CD8-positive, alpha-beta memory T cell (primary cell): ENCODE data around the gene PSMB2. TPM values are rescaled to one million over a fixed set of nuclear protein-coding genes. Genes with fewer than 3 reads are reported as not detected.

Source experiments
- CTCF ChIA-PET: fragments of 350-600 bp; sonication (Branson Sonifier 250); formaldehyde crosslinking; loops from one replicate; lab custom pipeline; 2021; ENCODE audit warnings: antibody characterized with exemption; lab: Charles Lee
- POLR2A ChIA-PET: fragments of 350-600 bp; sonication (Branson Sonifier 250); formaldehyde crosslinking; loops from one replicate; lab custom pipeline; 2021; ENCODE audit warnings: antibody characterized with exemption; lab: Charles Lee
- DNase-seq, 5 donors: peaks; one replicate each; pipeline versions ENCODE4 v3.0.0 to v3.0.0-alpha.2; 2020 to 2022; ENCODE audit warnings: mixed read lengths in 1 of 5
- H3K27ac ChIP-seq: one replicate; pipeline ENCODE4 v1.7.0; 2013; ENCODE audit warnings: low read depth, mild to moderate bottlenecking, low read length, moderate library complexity
- H3K27me3 ChIP-seq: 2 replicates; pipeline ENCODE4 v1.7.0; 2013; ENCODE audit warnings: low read length, mild to moderate bottlenecking; ENCODE audit not compliant: insufficient read depth, poor library complexity, severe bottlenecking
- H3K36me3 ChIP-seq: 2 replicates; pipeline ENCODE4 v1.7.0; 2013; ENCODE audit warnings: mild to moderate bottlenecking, low read length, moderate library complexity; ENCODE audit not compliant: insufficient read depth
- H3K4me1 ChIP-seq: 2 replicates; pipeline ENCODE4 v1.7.0; 2013; ENCODE audit warnings: mild to moderate bottlenecking, low read length, moderate library complexity; ENCODE audit not compliant: insufficient read depth
- H3K4me3 ChIP-seq: 2 replicates; pipeline ENCODE4 v1.7.0; 2013; ENCODE audit warnings: mild to moderate bottlenecking, low read length
- H3K9me3 ChIP-seq: 2 replicates; pipeline ENCODE4 v1.7.0; 2013; ENCODE audit warnings: mild to moderate bottlenecking, low read length
- H3K27ac Mint-ChIP-seq, 8 donors: one replicate each; pipeline ENCODE4 v1.8.0; 2020 to 2021; ENCODE audit warnings: mixed read lengths in 8 of 8, mild to moderate bottlenecking in 6 of 8, inconsistent platforms in 3 of 8, moderate library complexity in 3 of 8
- H3K27me3 Mint-ChIP-seq, 2 donors: one replicate each; pipeline ENCODE4 v1.8.0; 2020 to 2021; ENCODE audit warnings: mixed read lengths in 2 of 2, mild to moderate bottlenecking in 1 of 2, moderate library complexity in 1 of 2
- H3K36me3 Mint-ChIP-seq, 3 donors: one replicate each; pipeline ENCODE4 v1.8.0; 2020 to 2021; ENCODE audit warnings: mixed read lengths in 3 of 3, inconsistent platforms in 1 of 3, mild to moderate bottlenecking in 1 of 3
- H3K4me1 Mint-ChIP-seq, 3 donors: one replicate each; pipeline ENCODE4 v1.8.0; 2020 to 2021; ENCODE audit warnings: mixed read lengths in 3 of 3, inconsistent platforms in 1 of 3, mild to moderate bottlenecking in 1 of 3
- H3K4me3 Mint-ChIP-seq, 7 donors: one replicate each; pipeline ENCODE4 v1.8.0; 2020 to 2021; ENCODE audit warnings: mixed read lengths in 7 of 7, mild to moderate bottlenecking in 6 of 7, moderate library complexity in 4 of 7, inconsistent platforms in 2 of 7
- H3K9me3 Mint-ChIP-seq, 5 donors: one replicate each; pipeline ENCODE4 v1.8.0; 2020 to 2022; ENCODE audit warnings: mixed read lengths in 5 of 5, mild to moderate bottlenecking in 3 of 5, moderate library complexity in 2 of 5, inconsistent platforms in 1 of 5
- polyA plus RNA-seq: library from polyadenylated mRNA; unstranded; fragments of 300-500 nt; fragmentation: Illumina TruSeq; gene quantifications from one replicate; pipeline ENCODE4 v1.2.3, GENCODE V29; 2021
- total RNA-seq, 2 experiments: library from RNA; stranded (reverse); gene quantifications; one replicate each; pipeline ENCODE4 v1.2.3, GENCODE V29; 2021

The PSMB2 gene
- total and polyA plus RNA-seq, 3 experiments from 2014 or later, result 87.0 to 119 (median 117) TPM

GRCh38 chr1:35563166-35563565 lies 78.2 kb downstream of the PSMB2 start:
- Mint-ChIP-seq H3K36me3 (peaks cover 0 to 48% (median 5%) of the 10 kb centered on the region in 3 donors), H3K27ac (peak overlapping the region in 3 of 8 donors; percentile 36 to 88 (median 38)), H3K4me3 (no peak overlapping the region), H3K4me1 (peaks cover 21 to 48% (median 36%) of the 10 kb centered on the region in 3 donors), H3K9me3 (no peaks in the 10 kb centered on the region), H3K27me3 (no peaks in the 10 kb centered on the region)
- Histone ChIP-seq H3K27ac (no peak overlapping the region), H3K4me3 (no peak overlapping the region), H3K4me1 (peaks cover 10% of the 10 kb centered on the region), H3K27me3 (no peaks in the 10 kb centered on the region), H3K36me3 (no peaks in the 10 kb centered on the region), H3K9me3 (no peaks in the 10 kb centered on the region)
- CTCF ChIA-PET, result interaction anchor here (1.4 to 2.4 kb wide), 3 partner anchors 8 to 164 kb away, joined by 4 to 18 read pairs (median 5); no protein-coding TSS in a partner anchor
- POLR2A ChIA-PET, result no interaction called here
- DNase-seq, result no peak

- Histone ChIP-seq H3K27me3 (no peaks in the 10 kb centered on the region), H3K4me3 (no peak overlapping the region), H3K27ac (no peak overlapping the region), H3K4me1 (peaks cover 12% of the 10 kb centered on the region), H3K36me3 (no peaks in the 10 kb centered on the region), H3K9me3 (no peaks in the 10 kb centered on the region)
- CTCF ChIA-PET, result interaction anchor here (0.9 to 2.4 kb wide), 6 partner anchors 9 to 213 kb away, joined by 3 to 18 read pairs (median 4); no protein-coding TSS in a partner anchor
- H3K9me3 Mint-ChIP-seq, result no peaks in the 10 kb centered on the region
- H3K27me3 Mint-ChIP-seq, result no peaks in the 10 kb centered on the region
- H3K4me3 Mint-ChIP-seq, result peak overlapping the region in 1 of 7 donors; percentile 76
- POLR2A ChIA-PET, result no interaction called here
- peak overlapping the region in 6 of 8 donors; percentile 47 to 75 (median 53) for H3K27ac Mint-ChIP-seq
- peaks cover 24 to 51% (median 40%) of the 10 kb centered on the region in 3 donors for H3K4me1 Mint-ChIP-seq
- DNase-seq, result no peak
- H3K36me3 Mint-ChIP-seq, result peaks cover 0 to 53% (median 5%) of the 10 kb centered on the region in 3 donors
These were observed 79.2 kb downstream of the PSMB2 start for GRCh38 chr1:35561972-35562680.

- Histone ChIP-seq H3K4me1 (peaks cover 14% of the 10 kb centered on the region), H3K9me3 (no peaks in the 10 kb centered on the region), H3K27me3 (no peaks in the 10 kb centered on the region), H3K27ac (no peak overlapping the region), H3K4me3 (no peak overlapping the region), H3K36me3 (no peaks in the 10 kb centered on the region)
- Mint-ChIP-seq H3K27ac (peak overlapping the region in 6 of 8 donors; percentile 20 to 88 (median 60)), H3K9me3 (no peaks in the 10 kb centered on the region), H3K36me3 (peaks cover 0 to 52% (median 3%) of the 10 kb centered on the region in 3 donors), H3K27me3 (no peaks in the 10 kb centered on the region), H3K4me1 (peaks cover 28 to 55% (median 43%) of the 10 kb centered on the region in 3 donors), H3K4me3 (peak overlapping the region in 3 of 7 donors; percentile 1 to 76 (median 46))
- ChIA-PET POLR2A (no interaction called here), CTCF (interaction anchor here (0.9 to 2.4 kb wide), 7 partner anchors 10 to 215 kb away, joined by 3 to 18 read pairs (median 5); no protein-coding TSS in a partner anchor)
- no peak for DNase-seq
These were observed 79.9 kb downstream of the PSMB2 start for GRCh38 chr1:35561297-35561971.

GRCh38 chr1:35560256-35561225 lies 80.8 kb downstream of the PSMB2 start:
- Mint-ChIP-seq H3K9me3 (no peaks in the 10 kb centered on the region), H3K27ac (peak overlapping the region; percentile 49 to 97 (median 84)), H3K4me1 (peaks cover 37 to 64% (median 52%) of the 10 kb centered on the region in 3 donors), H3K4me3 (peak overlapping the region in 3 of 7 donors; percentile 30 to 76 (median 40)), H3K36me3 (peaks cover 0 to 49% (median 3%) of the 10 kb centered on the region in 3 donors), H3K27me3 (no peaks in the 10 kb centered on the region)
- H3K4me1 ChIP-seq, result peaks cover 23% of the 10 kb centered on the region
- no peak overlapping the region for H3K4me3 ChIP-seq
- H3K9me3 ChIP-seq, result no peaks in the 10 kb centered on the region
- no peak overlapping the region for H3K27ac ChIP-seq
- H3K27me3 ChIP-seq, result no peaks in the 10 kb centered on the region
- no peak for DNase-seq
- POLR2A ChIA-PET, result no interaction called here
- H3K36me3 ChIP-seq, result no peaks in the 10 kb centered on the region
- CTCF ChIA-PET, result interaction anchor here (1.2 to 4.2 kb wide), 5 partner anchors 109 to 216 kb away, joined by 4 to 25 read pairs (median 7); no protein-coding TSS in a partner anchor

GRCh38 chr1:35559317-35559944 lies 81.9 kb downstream of the PSMB2 start:
- Histone ChIP-seq H3K27me3 (no peaks in the 10 kb centered on the region), H3K4me1 (peaks cover 27% of the 10 kb centered on the region), H3K4me3 (no peak overlapping the region), H3K27ac (no peak overlapping the region), H3K36me3 (no peaks in the 10 kb centered on the region), H3K9me3 (no peaks in the 10 kb centered on the region)
- ChIA-PET POLR2A (no interaction called here), CTCF (interaction anchor here (0.7 to 4.2 kb wide), 5 partner anchors 9 to 217 kb away, joined by 3 to 25 read pairs (median 4); no protein-coding TSS in a partner anchor)
- DNase-seq, result peak in 2 of 5 donors; percentile 40 to 62
- H3K9me3 Mint-ChIP-seq, result no peaks in the 10 kb centered on the region
- peak overlapping the region; percentile 34 to 95 (median 62) for H3K4me3 Mint-ChIP-seq
- peak overlapping the region; percentile 66 to 97 (median 91) for H3K27ac Mint-ChIP-seq
- H3K36me3 Mint-ChIP-seq, result peaks cover 0 to 46% (median 1%) of the 10 kb centered on the region in 3 donors
- peaks cover 44 to 71% (median 58%) of the 10 kb centered on the region in 3 donors for H3K4me1 Mint-ChIP-seq
- H3K27me3 Mint-ChIP-seq, result no peaks in the 10 kb centered on the region

GRCh38 chr1:35558374-35559316 lies 82.7 kb downstream of the PSMB2 start:
- Mint-ChIP-seq H3K9me3 (no peaks in the 10 kb centered on the region), H3K4me3 (peak overlapping the region; percentile 94 to 100 (median 97)), H3K4me1 (peaks cover 46 to 73% (median 63%) of the 10 kb centered on the region in 3 donors), H3K36me3 (peaks cover 0 to 47% (median 1%) of the 10 kb centered on the region in 3 donors), H3K27ac (peak overlapping the region; percentile 91 to 99 (median 96)), H3K27me3 (no peaks in the 10 kb centered on the region)
- peaks cover 2% of the 10 kb centered on the region for H3K36me3 ChIP-seq
- peak overlapping the region; percentile 83 for H3K27ac ChIP-seq
- ChIA-PET POLR2A (no interaction called here), CTCF (interaction anchor here (0.7 to 4.2 kb wide), 4 partner anchors 9 to 157 kb away, joined by 3 to 25 read pairs (median 4); no protein-coding TSS in a partner anchor)
- H3K9me3 ChIP-seq, result no peaks in the 10 kb centered on the region
- peaks cover 30% of the 10 kb centered on the region for H3K4me1 ChIP-seq
- peak in 2 of 5 donors; percentile 30 to 48 for DNase-seq
- peak overlapping the region; percentile 71 for H3K4me3 ChIP-seq
- no peaks in the 10 kb centered on the region for H3K27me3 ChIP-seq
